ENCODE data around the gene ICAM1. TPM values are rescaled to one million over a fixed set of nuclear protein-coding genes. Genes with fewer than 3 reads are reported as not detected.

ICAM1 gene
- total RNA-seq, 1 donor, result 6.5 TPM

- no peak for DNase-seq (ENCODE audit: low read depth)
- TF ChIP-seq, protein P1, sequence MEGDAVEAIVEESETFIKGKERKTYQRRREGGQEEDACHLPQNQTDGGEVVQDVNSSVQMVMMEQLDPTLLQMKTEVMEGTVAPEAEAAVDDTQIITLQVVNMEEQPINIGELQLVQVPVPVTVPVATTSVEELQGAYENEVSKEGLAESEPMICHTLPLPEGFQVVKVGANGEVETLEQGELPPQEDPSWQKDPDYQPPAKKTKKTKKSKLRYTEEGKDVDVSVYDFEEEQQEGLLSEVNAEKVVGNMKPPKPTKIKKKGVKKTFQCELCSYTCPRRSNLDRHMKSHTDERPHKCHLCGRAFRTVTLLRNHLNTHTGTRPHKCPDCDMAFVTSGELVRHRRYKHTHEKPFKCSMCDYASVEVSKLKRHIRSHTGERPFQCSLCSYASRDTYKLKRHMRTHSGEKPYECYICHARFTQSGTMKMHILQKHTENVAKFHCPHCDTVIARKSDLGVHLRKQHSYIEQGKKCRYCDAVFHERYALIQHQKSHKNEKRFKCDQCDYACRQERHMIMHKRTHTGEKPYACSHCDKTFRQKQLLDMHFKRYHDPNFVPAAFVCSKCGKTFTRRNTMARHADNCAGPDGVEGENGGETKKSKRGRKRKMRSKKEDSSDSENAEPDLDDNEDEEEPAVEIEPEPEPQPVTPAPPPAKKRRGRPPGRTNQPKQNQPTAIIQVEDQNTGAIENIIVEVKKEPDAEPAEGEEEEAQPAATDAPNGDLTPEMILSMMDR (IDR thresholded peaks at IDR 0.05; ENCODE audit: insufficient read depth, low read length), result no peak
These were observed 14.4 kb upstream of the ICAM1 start for GRCh38 chr19:10256551-10256950.

DNA sequence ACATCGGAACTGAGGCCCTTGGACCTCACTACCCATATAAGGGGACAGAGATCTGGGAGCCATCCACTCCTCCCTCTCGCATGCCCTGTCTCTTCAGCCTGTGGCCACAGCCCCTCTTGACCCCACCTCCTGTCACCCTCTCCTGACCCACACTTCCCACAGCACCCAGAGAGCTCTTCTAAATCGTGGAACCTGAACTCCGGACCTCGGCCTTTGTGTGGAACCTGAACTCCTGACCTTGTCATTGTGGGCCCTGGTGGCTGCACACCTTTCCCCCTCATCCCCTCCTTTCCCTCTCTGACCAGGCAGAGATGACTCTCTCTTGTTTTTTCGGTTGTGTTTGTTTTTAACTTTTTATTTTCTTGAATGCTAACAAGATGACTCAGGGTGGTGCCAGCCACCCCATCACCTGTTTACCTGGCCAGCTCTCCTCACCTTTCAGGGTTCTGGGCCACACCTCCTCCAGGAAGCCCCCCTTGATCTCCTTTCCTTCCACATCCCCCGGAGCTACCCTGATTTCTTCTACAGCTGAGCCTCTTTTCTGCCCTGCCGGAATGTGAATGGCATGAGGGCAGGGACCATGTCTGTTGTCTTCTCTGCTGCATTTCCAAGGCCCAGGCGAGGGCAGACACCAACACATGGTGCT, 13.8 kb upstream of the ICAM1 start:
- no peak for DNase-seq (ENCODE audit: low read depth)
- TF ChIP-seq, protein P1 (IDR thresholded peaks at IDR 0.05; ENCODE audit: insufficient read depth, low read length), result no peak
- H3K4me3 ChIP-seq (ENCODE audit: low read depth, low read length), result no peak overlapping the region

More at GRCh38 chr19:10256551-10256950, 14.4 kb upstream of the ICAM1 start:
- no peak overlapping the region for H3K4me3 ChIP-seq (ENCODE audit: low read depth, low read length)

GRCh38 chr19:10258080-10258710, 12.7 kb upstream of the ICAM1 start:
- TF ChIP-seq, protein P1 (IDR thresholded peaks at IDR 0.05; ENCODE audit: insufficient read depth, low read length), result no peak
- no peak overlapping the region for H3K4me3 ChIP-seq (ENCODE audit: low read depth, low read length)
- DNase-seq (ENCODE audit: low read depth), result no peak

DNA sequence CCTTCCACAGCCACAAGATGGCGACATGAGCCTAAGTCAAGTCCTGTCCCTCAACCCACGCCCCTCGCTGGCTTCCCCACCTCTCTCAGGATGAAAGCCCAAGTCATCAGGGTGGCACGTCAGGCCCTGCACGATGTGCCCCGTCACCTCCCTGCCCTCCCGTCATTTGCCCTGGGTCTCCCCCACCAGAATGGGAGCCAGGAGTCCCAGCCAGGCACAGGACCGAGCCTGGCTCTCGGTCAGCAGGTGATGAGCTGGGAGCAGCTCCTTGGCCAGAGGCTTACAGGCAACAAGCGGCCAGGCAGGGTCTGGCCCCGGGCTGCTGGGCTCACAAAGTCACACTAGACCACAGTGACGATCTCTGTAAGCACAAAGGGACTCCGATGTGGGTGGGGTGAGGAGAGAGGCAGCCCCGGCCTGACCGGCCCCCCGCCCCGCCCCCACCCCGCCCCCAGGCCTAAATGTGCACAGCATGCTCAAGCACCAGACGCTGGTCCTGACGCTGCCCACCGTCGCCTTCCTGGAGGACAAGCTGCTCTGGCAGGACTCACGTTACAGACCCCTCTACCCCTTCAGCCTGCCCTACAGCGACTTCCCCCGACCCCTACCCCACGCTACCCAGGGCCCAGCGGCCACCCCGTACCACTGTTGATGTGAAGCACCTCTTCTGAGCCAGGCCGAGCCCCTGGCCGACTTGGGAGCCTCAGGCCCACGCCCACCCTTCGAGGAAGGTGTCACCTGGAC, 11.6 kb upstream of the ICAM1 start:
- TF ChIP-seq, protein P1 (IDR thresholded peaks at IDR 0.05; ENCODE audit: insufficient read depth, low read length), result peak; percentile 78
- no peak overlapping the region for H3K4me3 ChIP-seq (ENCODE audit: low read depth, low read length)
- peak; percentile 85 for DNase-seq (ENCODE audit: low read depth)

DNA sequence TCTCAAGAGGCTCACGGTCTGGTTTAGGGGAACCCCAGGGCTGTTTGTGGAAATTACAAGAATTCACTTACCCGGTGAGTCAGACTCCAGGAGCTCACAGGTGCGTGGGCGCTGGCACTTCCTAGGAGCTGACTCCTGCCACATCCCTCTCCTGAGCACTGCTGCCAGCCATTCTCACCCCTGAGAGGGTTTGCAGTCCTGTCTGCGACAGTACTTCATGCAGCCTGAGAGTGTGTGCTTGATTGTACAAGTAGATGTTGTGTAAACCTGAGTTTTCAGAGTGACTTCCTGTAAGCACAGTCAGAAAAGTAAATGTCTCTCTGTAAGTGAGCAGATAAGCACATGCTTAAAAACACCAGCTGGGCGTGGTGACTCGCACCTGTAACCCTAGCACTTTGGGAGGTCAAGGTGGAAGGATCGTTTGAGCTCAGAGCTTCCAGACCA, 10.8 kb upstream of the ICAM1 start:
- TF ChIP-seq, protein P1 (IDR thresholded peaks at IDR 0.05; ENCODE audit: insufficient read depth, low read length), result no peak
- no peak for DNase-seq (ENCODE audit: low read depth)
- H3K4me3 ChIP-seq (ENCODE audit: low read depth, low read length), result no peak overlapping the region

DNA sequence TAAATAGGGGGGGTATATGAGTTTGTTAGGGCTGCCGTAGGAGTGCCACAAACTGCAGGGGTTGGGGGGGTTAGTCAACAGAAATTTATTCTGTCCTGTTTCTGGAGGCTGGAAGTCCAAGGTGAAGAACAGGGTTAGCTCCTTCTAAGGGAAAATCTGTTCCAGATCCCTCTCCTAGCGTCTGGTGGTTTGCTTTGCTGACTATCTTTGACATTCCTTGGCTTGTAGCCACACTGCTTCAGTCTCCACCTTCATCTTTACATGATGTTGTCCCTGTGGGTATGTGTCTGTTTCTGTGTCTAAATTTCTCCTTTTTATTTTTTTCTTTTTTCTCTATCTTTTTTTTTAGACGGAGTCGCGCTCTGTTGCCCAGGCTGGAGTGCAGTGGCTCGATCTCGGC, 8.1 kb upstream of the ICAM1 start:
- no peak overlapping the region for H3K4me3 ChIP-seq (ENCODE audit: low read depth, low read length)
- DNase-seq (ENCODE audit: low read depth), result peak; percentile 18
- TF ChIP-seq, protein P1 (IDR thresholded peaks at IDR 0.05; ENCODE audit: insufficient read depth, low read length), result no peak
